Keratinocyte (primary cell): ENCODE data around the gene PLXNA1. TPM values are rescaled to one million over a fixed set of nuclear protein-coding genes. Genes with fewer than 3 reads are reported as not detected.

Experiments
- DNase-seq: peaks from one replicate; pipeline ENCODE4 v3.0.0-alpha.2; 2011; ENCODE audit warnings: low read depth, missing footprints, low spot score
- FAIRE-seq: peaks from 2 replicates; lab custom pipeline; 2011; peaks lifted over from hg19 to GRCh38; lab: Jason Lieb, UNC
- H2AFZ ChIP-seq: 2 replicates; pipeline ENCODE4 v1.6.0; 2012; ENCODE audit warnings: low read length, control low read depth, inconsistent platforms; ENCODE audit not compliant: control insufficient read depth
- H3K27ac ChIP-seq: 2 replicates; pipeline ENCODE4 v1.5.1; 2011; ENCODE audit warnings: low read length; ENCODE audit not compliant: control insufficient read depth, insufficient read depth
- H3K27me3 ChIP-seq: 3 replicates; pipeline ENCODE4 v1.6.0; 2011; ENCODE audit warnings: low read length; ENCODE audit not compliant: control insufficient read depth, insufficient read depth; ENCODE audit errors: extremely low read depth
- H3K36me3 ChIP-seq, 2 experiments: 2 replicates in 1 of 2; 3 replicates in 1 of 2; pipeline ENCODE4 v1.5.1; 2011; ENCODE audit warnings: low read length in 2 of 2, mild to moderate bottlenecking in 1 of 2; ENCODE audit not compliant: control insufficient read depth in 2 of 2, insufficient read depth in 2 of 2; ENCODE audit errors: extremely low read depth in 1 of 2
- H3K4me1 ChIP-seq: 3 replicates; pipeline ENCODE4 v1.5.1; 2011; ENCODE audit warnings: low read length; ENCODE audit not compliant: control insufficient read depth, insufficient read depth; ENCODE audit errors: extremely low read depth
- H3K4me2 ChIP-seq: 3 replicates; pipeline ENCODE4 v1.6.0; 2011; ENCODE audit warnings: low read depth, low read length; ENCODE audit not compliant: control insufficient read depth, insufficient read depth; ENCODE audit errors: extremely low read depth
- H3K4me3 ChIP-seq, 3 experiments: fragments of 200-600 bp in 1 of 3; sonication (generic) in 1 of 3; 2 replicates in 2 of 3; 3 replicates in 1 of 3; pipeline ENCODE4 v1.5.1; 2011 to 2016; ENCODE audit warnings: low read length in 3 of 3, mild to moderate bottlenecking in 3 of 3, control low read depth in 2 of 3, inconsistent platforms in 1 of 3, low read depth in 1 of 3, mixed read lengths in 1 of 3, mixed run types in 1 of 3, moderate library complexity in 1 of 3; ENCODE audit not compliant: control insufficient read depth in 2 of 3, insufficient read depth in 2 of 3; ENCODE audit errors: extremely low read depth in 1 of 3
- H3K79me2 ChIP-seq: 2 replicates; pipeline ENCODE4 v1.6.0; 2012; ENCODE audit warnings: low read length; ENCODE audit not compliant: control insufficient read depth, insufficient read depth
- H3K9ac ChIP-seq: 3 replicates; pipeline ENCODE4 v1.6.0; 2011; ENCODE audit warnings: low read length; ENCODE audit not compliant: control insufficient read depth, insufficient read depth; ENCODE audit errors: extremely low read depth
- H3K9me1 ChIP-seq: 3 replicates; pipeline ENCODE4 v1.6.0; 2011; ENCODE audit warnings: low read length; ENCODE audit not compliant: control insufficient read depth, insufficient read depth; ENCODE audit errors: extremely low read depth
- H3K9me3 ChIP-seq: 2 replicates; pipeline ENCODE4 v1.5.1; 2012; ENCODE audit warnings: low read depth, low read length; ENCODE audit not compliant: control insufficient read depth
- H4K20me1 ChIP-seq: 3 replicates; pipeline ENCODE4 v1.6.0; 2011; ENCODE audit warnings: low read length; ENCODE audit not compliant: control insufficient read depth, insufficient read depth; ENCODE audit errors: extremely low read depth
- CTCF ChIP-seq, 3 experiments: IDR thresholded peaks in 1 of 3; conservative IDR thresholded peaks in 1 of 3; optimal IDR thresholded peaks in 1 of 3; 2 replicates in 2 of 3; 3 replicates in 1 of 3; pipeline versions ENCODE3 to v1.5.1; 2011; ENCODE audit warnings: low read length in 3 of 3, mild to moderate bottlenecking in 3 of 3, moderate library complexity in 2 of 3, control low read depth in 1 of 3, inconsistent platforms in 1 of 3; ENCODE audit not compliant: insufficient read depth in 2 of 3; ENCODE audit errors: extremely low read depth in 1 of 3
- EZH2 ChIP-seq: IDR thresholded peaks from one replicate; pipeline ENCODE4 v1.6.1; 2012; ENCODE audit warnings: inconsistent platforms, mild to moderate bottlenecking, low read length, moderate library complexity
- dilution Hi-C: fragments of 300-500 bp; cut with MboI; formaldehyde crosslinking; loops from one replicate; pipeline ENCODE4 v1.7.0; 2020; ENCODE audit warnings: low sequenced_read_pairs; ENCODE audit not compliant: extremely low pct_ligation_motif_present
- polyA plus RNA-seq, 5 experiments: library from polyadenylated mRNA; depleted of rRNA in 3 of 5; stranded (reverse) in 3 of 5; stranded (forward) in 1 of 5; unstranded in 1 of 5; fragments of >200 nt; gene quantifications; 1 replicate in 1 of 5; 2 replicates in 3 of 5; 3 replicates in 1 of 5; pipeline versions ENCODE4 v1.2.1 to v1.2.3, GENCODE V29; 2011 to 2012; ENCODE audit warnings: missing spikeins in 2 of 5, low read depth in 1 of 5, low replicate concordance in 1 of 5

Gene PLXNA1
- polyA plus RNA-seq, 1 donor (not counting 4 experiments of a cell fraction or from before 2014, with no cell fraction given) = 38.4 TPM

GRCh38 chr3:127002195-127003174 lies 19.6 kb downstream of the PLXNA1 start:
- H2AFZ ChIP-seq = no peak overlapping the region

GRCh38 chr3:127003175-127003555 lies 20.2 kb downstream of the PLXNA1 start:
- Histone ChIP-seq H3K9me1 (peaks cover 10% of the 10 kb centered on the region), H3K4me3 (no peak overlapping the region), H3K27me3 (no peaks in the 10 kb centered on the region), H3K36me3 (peaks cover 27 to 29% of the 10 kb centered on the region in 2 experiments), H3K4me1 (peaks cover 21% of the 10 kb centered on the region), H3K9ac (no peak overlapping the region), H4K20me1 (peaks cover 37% of the 10 kb centered on the region), H3K9me3 (no peaks in the 10 kb centered on the region), H3K79me2 (peaks cover 79% of the 10 kb centered on the region), H3K27ac (no peak overlapping the region), H3K4me2 (no peak overlapping the region), H2AFZ (no peak overlapping the region)
- no peak for DNase-seq
- dilution Hi-C loops = no loop called here
- TF ChIP-seq EZH2 (no peak), CTCF (optimal IDR thresholded peaks at IDR 0.05 in 1 of 3, IDR thresholded peaks at IDR 0.05 in 1 of 3, conservative IDR thresholded peaks at IDR 0.05 in 1 of 3; ENCODE audit: extremely low read depth in 1 of 3, insufficient read depth in 2 of 3, low read length in 3 of 3) (no peak)
- FAIRE-seq = no peak

More at GRCh38 chr3:127002195-127003174, 19.6 kb downstream of the PLXNA1 start:
- Histone ChIP-seq H3K27me3 (no peaks in the 10 kb centered on the region), H3K4me1 (peaks cover 24% of the 10 kb centered on the region), H3K36me3 (peaks cover 22 to 29% of the 10 kb centered on the region in 2 experiments), H4K20me1 (peaks cover 38% of the 10 kb centered on the region), H3K4me3 (peak overlapping the region in 2 of 3 experiments; percentile 14 to 19), H3K9me1 (peaks cover 12% of the 10 kb centered on the region), H3K9ac (peak overlapping the region; percentile 52), H3K79me2 (peaks cover 79% of the 10 kb centered on the region), H3K9me3 (no peaks in the 10 kb centered on the region), H3K27ac (peak overlapping the region; percentile 31), H3K4me2 (peak overlapping the region; percentile 60)
- FAIRE-seq (no peak), DNase-seq (no peak)
- TF ChIP-seq CTCF (optimal IDR thresholded peaks at IDR 0.05 in 1 of 3, IDR thresholded peaks at IDR 0.05 in 1 of 3, conservative IDR thresholded peaks at IDR 0.05 in 1 of 3; ENCODE audit: extremely low read depth in 1 of 3, insufficient read depth in 2 of 3, low read length in 3 of 3) = peak in 2 of 3 experiments; percentile 42 to 59
- no peak for TF ChIP-seq EZH2
- dilution Hi-C loops = no loop called here
